Caki2 (cell line): ENCODE data around the gene SAPCD2. TPM values are rescaled to one million over a fixed set of nuclear protein-coding genes. Genes with fewer than 3 reads are reported as not detected.
"Not testable (repeated sequence)": the region's sequence is repeated elsewhere in the genome, so short reads cannot be mapped to it uniquely, and the experiment has no call there.

ENCODE experiments used
- DNase-seq: peaks from one replicate; pipeline ENCODE4 v3.0.0-alpha.2; 2015; ENCODE audit warnings: low read depth
- in situ Hi-C: cut with HindIII; loops from 2 replicates; pipeline ENCODE4 v1.10.0; 2016; ENCODE audit warnings: low sequenced_read_pairs, low pct_unique_long_range_greater_than_20kb, mixed read lengths
- total RNA-seq: library from RNA; depleted of rRNA; stranded (reverse); fragments of >200 nt; shearing (Covaris generic); gene quantifications from 2 replicates; pipeline ENCODE4 v1.2.3, GENCODE V29; 2014; ENCODE audit warnings: low replicate concordance

SAPCD2 gene
- total RNA-seq, 1 experiment from 2014 or later, result 55.0 TPM

GRCh38 chr9:137071282-137071681 is 925 bp upstream of the SAPCD2 start:
- in situ Hi-C loops, result no loop called here

GRCh38 chr9:137070906-137071275 is 534 bp upstream of the SAPCD2 start:
- in situ Hi-C loops, result no loop called here
- DNase-seq, result no peak

More at GRCh38 chr9:137071282-137071681, 925 bp upstream of the SAPCD2 start:
- DNase-seq, result no peak

- DNase-seq, result no peak
- in situ Hi-C loops, result no loop called here
Observed at GRCh38 chr9:137069508-137070091, 757 bp downstream of the SAPCD2 start.

GRCh38 chr9:137068539-137069507 is 1.5 kb downstream of the SAPCD2 start:
- in situ Hi-C loops, result no loop called here
- no peak for DNase-seq

GRCh38 chr9:137067860-137068538 is 2.4 kb downstream of the SAPCD2 start:
- in situ Hi-C loops, result no loop called here
- DNase-seq, result peak; percentile 72

GRCh38 chr9:137066096-137066861 is 4.1 kb downstream of the SAPCD2 start:
- in situ Hi-C loops, result no loop called here
- DNase-seq, result no peak

- no peak for DNase-seq
- in situ Hi-C loops, result no loop called here
Observed at GRCh38 chr9:137065336-137065967, 4.9 kb downstream of the SAPCD2 start.

- in situ Hi-C loops, result no loop called here
- DNase-seq, result no peak
Observed at GRCh38 chr9:137064880-137065164, 5.5 kb downstream of the SAPCD2 start.

GRCh38 chr9:137064027-137064879 is 6.1 kb downstream of the SAPCD2 start:
- in situ Hi-C loops, result no loop called here
- peak; percentile 38 for DNase-seq

- DNase-seq, result no peak
- in situ Hi-C loops, result no loop called here
Observed at GRCh38 chr9:137063311-137064026, 6.9 kb downstream of the SAPCD2 start.

- DNase-seq, in situ Hi-C loops: not testable (repeated sequence)
Observed at GRCh38 chr9:137062798-137063197, 7.6 kb downstream of the SAPCD2 start.

GRCh38 chr9:137062384-137062783 is 8.0 kb downstream of the SAPCD2 start:
- in situ Hi-C loops, result no loop called here
- DNase-seq, result no peak

- in situ Hi-C loops, result no loop called here
- DNase-seq, result no peak
Observed at GRCh38 chr9:137058521-137059234, 11.7 kb downstream of the SAPCD2 start.

GRCh38 chr9:137057545-137057944 is 12.8 kb downstream of the SAPCD2 start:
- in situ Hi-C loops, result no loop called here

GRCh38 chr9:137056739-137057415 is 13.5 kb downstream of the SAPCD2 start:
- in situ Hi-C loops, result no loop called here
- no peak for DNase-seq

More at GRCh38 chr9:137057545-137057944, 12.8 kb downstream of the SAPCD2 start:
- no peak for DNase-seq
